Ovary (tissue), 3 donors: ENCODE data around the gene CLCNKB.

Source experiments
- CTCF ChIP-seq, 3 donors: fragments of 450-650 bp in 2 of 3; fragments of 200-600 bp in 1 of 3; IDR thresholded peaks; one replicate each; pipeline versions ENCODE4 v1.5.1 to v1.8.0; 2016 to 2022; ENCODE audit warnings: antibody characterized with exemption in 3 of 3, mild to moderate bottlenecking in 1 of 3
- EP300 ChIP-seq: sonication (generic); formaldehyde crosslinking; IDR thresholded peaks from one replicate; pipeline ENCODE4 v1.6.1; 2017; ENCODE audit warnings: antibody characterized with exemption
- POLR2A ChIP-seq: fragments of 450-650 bp; IDR thresholded peaks from one replicate; pipeline ENCODE4 v1.6.1; 2017; ENCODE audit warnings: antibody characterized with exemption, mild to moderate bottlenecking, moderate library complexity
- donor health status: DM: no; HTN: no; CAD: no.

GRCh38 chr1:16043950-16044349, 368 bp downstream of the CLCNKB start:
- TF ChIP-seq CTCF (IDR thresholded peaks at IDR 0.05), result no peak
- no peak for TF ChIP-seq POLR2A
- TF ChIP-seq EP300, result no peak
